GM19023 (cell line): ENCODE data around the gene TPCN1.

Experiments used
- ATAC-seq: cut with Tn5 transposase; IDR thresholded peaks from one replicate; pipeline ENCODE4 v1.9.1; 2021; ENCODE audit warnings: mild to moderate bottlenecking, moderate library complexity; ENCODE audit not compliant: unreplicated experiment

TPCN1 gene

DNA sequence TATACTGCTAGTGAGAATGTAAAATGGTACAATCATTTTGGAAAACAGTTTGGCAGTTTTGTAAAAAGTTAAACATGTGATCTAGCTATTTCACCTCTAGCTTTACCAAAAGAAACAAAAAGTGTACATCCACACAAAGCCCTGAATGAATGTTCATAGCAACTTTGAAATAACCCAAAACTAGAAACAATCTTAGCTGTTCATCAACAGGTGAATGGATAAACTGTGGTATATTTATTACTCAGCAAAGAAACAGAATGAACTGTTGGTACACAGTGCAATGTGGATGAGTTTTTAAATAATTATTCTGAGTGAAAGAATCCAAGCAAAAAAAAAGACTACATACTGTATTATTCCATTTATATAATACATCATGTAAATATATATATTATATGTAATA, 36.3 kb downstream of the TPCN1 start:
- ATAC-seq, result no peak

GRCh38 chr12:113260127-113260526, 38.9 kb downstream of the TPCN1 start:
- no peak for ATAC-seq

DNA sequence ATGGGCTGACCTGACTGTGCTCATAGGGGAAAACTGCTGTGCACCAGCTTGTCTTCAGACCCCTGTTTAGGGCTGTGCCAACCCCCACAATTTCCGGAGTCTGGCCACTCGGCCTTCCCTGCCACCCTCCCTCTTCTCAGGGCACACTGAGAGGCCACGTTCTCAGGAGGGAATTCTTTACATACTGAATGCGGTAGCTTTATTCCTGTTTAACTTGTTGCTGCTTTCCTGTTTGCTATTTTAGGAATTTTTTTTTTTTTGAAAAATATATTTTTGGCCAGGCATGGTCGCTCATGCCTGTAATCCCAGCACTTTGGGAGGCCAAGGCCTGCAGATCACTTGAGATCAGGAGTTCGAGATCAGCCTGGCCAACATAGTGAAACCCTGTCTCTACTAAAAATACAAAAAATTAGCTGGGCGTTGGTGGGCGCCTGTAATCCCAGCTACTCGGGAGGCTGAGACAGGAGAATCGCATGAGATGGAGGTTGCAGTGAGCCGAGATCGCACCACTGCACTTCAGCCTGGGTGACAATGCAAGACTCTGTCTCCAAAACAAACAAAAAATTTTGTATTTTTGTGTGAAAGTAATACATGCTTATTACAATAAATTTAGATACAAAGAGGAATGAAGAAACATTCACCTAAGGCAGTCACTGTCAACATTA, 39.5 kb downstream of the TPCN1 start:
- ATAC-seq, result no peak

- no peak for ATAC-seq
These were observed 40.7 kb downstream of the TPCN1 start for GRCh38 chr12:113261847-113262470.

DNA sequence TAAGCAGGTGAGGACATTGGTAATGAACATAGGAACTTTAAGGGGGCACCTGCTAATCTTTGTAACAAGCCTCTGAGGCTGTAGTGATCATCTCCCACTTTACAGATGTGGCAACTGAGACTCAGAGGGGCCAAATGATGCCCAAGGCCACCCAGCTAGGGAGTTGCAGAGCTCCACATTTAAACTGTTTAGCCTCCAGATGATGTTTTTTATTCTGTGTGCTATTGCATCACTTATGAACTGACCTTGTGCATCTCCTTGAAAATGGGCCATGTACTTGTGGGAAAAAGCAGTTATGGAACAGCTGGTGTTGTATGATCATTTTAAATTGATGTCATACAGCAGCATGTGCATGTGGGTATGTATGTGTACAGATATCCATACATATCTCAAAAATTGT, 41.4 kb downstream of the TPCN1 start:
- ATAC-seq, result no peak

GRCh38 chr12:113263431-113263963, 42.2 kb downstream of the TPCN1 start:
- no peak for ATAC-seq

DNA sequence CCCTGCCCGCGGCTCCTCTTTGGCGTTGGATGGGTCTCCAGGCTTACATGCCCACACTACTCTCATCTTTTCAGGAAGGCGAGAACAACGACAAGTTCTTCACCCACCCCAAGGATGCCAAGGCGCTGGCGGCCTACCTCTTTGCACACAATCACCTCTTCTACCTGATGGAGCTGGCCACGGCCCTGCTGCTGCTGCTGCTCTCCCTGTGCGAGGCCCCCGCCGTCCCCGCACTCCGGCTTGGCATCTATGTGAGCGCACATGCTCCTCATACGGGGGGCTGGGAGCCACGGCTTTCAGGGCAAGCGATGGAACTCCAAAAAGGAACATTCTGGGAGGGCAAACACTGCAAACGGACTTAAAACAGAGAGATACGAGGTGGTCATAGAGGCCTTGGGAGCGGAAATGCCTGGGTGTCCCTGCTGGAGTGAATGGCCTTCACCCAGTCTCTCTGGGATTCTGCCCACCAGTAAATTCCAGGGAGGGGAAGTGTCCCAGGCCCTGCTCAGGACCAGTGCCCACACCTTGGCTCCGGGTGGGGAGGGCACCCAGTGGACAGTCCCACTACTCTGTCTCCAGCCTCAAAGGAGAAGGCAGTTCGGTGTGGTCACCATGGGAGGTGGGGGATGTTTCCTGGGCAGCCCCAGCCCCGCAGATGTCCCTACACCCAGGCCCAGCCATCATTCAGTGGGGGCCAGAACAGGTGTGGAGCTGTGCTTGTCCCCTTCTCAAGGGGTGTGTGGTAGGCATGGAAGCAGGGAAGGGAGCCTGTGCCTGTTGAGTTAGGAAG, 45.0 kb downstream of the TPCN1 start:
- no peak for ATAC-seq

- ATAC-seq, result no peak
These were observed 46.4 kb downstream of the TPCN1 start for GRCh38 chr12:113267621-113268020.

- no peak for ATAC-seq
These were observed 46.9 kb downstream of the TPCN1 start for GRCh38 chr12:113268136-113268535.

GRCh38 chr12:113268621-113269020, 47.4 kb downstream of the TPCN1 start:
- ATAC-seq, result no peak

GRCh38 chr12:113269257-113269943, 48.1 kb downstream of the TPCN1 start:
- no peak for ATAC-seq

GRCh38 chr12:113270709-113271009, 49.4 kb downstream of the TPCN1 start:
- no peak for ATAC-seq

GRCh38 chr12:113271466-113271852, 50.2 kb downstream of the TPCN1 start:
- ATAC-seq, result no peak

DNA sequence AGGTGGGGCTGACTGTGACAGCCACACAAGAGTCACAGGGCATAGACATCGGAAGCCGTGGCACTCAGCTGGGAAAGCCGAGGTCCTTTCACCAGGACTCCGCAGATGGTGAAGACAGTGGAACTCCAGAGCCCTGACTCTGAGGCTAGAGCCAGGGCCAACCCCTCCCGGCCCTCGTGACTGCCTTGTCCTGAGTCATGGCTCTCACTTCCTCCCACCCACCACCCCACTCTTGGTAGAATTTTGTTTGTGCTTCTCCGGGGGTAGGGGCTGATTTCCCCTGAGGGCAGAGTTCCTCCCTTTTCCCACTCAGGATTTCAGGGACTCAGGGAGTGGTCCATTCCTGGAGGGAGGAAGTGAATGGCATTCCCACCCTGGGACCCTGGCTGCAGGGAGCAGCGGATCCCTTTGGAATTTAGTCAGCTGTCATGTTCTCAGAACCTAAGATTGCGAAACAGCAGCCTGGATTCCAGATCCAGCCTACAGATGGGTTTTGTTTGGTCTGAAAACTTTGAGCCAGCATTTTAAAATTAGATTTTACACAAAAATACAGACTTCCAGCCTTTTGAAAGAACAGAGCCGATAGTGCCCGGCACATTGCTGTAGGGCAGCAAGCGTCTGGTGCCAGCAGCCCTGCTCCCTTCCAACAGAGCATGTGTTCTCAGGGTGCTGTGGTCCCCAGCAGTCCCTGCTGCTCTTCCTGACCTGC, 50.7 kb downstream of the TPCN1 start:
- ATAC-seq, result no peak

DNA sequence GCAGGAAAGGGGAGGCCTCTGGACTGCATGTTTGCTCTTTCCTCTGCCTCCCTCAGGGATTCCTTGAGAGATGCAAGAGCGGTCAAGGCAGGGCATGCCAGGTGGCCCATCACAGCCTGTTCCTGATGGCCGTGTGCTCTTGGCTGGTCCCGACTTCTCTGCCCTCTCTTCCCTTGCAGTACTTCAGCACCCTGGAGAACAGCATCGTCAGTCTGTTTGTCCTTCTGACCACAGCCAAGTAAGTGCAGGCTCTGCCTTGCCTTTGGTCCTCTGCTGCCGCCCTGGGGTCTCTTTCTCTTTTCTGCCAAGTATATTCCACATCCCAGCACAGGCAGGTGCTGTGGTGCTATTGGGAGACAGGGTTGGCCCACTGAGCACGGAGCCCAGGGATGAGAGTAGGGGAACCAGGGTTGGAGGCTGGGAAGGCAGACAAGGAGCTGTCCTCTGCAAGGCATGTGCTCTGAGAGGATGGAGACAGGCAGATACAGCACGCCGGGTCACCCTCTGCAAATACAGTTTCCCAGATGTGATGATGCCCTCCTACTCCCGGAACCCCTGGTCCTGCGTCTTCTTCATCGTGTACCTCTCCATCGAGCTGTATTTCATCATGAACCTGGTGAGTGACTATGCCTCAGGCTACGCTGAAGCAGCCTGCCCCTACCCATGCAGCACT, 51.9 kb downstream of the TPCN1 start:
- no peak for ATAC-seq

- no peak for ATAC-seq
These were observed 53.6 kb downstream of the TPCN1 start for GRCh38 chr12:113274848-113275247.

GRCh38 chr12:113276306-113276705, 55.0 kb downstream of the TPCN1 start:
- ATAC-seq, result no peak

DNA sequence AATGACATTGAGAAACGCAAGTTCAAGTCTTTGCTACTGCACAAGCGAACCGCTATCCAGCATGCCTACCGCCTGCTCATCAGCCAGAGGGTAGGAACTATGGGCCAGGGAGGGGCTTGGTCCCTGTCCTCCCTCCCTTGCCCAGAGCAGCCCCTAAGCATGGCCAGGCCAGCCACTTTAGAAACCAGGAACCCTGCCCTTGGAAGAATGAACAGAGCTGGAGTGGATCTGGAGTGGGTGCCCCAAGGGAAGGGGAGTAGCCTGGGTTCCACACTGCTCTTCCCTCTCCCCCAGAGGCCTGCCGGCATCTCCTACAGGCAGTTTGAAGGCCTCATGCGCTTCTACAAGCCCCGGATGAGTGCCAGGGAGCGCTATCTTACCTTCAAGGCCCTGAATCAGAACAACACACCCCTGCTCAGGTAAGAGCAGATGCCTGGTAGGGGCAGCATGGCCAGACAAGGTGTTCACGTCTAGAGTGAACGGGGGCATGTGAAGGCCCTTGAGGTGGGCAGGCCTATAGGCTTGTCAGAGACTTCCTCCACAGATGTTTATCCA, 55.8 kb downstream of the TPCN1 start:
- ATAC-seq, result no peak

DNA sequence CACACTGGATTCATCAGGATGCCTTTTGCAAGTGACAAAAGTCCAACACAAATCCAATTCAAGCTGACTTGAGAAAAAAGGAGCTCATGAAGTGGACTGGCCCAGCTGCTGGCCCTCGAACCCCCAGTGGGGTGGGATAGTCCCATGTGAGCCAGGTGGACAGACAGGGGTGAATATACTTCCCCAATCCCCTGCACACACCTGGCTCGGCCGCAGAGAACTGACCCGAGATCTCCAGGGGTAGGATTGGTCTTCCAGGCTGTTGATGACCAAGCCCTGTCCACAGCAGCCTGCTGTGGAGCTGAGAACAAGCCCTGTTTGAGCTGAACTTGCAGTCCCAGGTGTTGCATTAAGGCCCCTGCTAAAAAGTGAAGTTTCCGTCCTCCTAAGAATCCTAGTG, 56.2 kb downstream of the TPCN1 start:
- no peak for ATAC-seq

DNA sequence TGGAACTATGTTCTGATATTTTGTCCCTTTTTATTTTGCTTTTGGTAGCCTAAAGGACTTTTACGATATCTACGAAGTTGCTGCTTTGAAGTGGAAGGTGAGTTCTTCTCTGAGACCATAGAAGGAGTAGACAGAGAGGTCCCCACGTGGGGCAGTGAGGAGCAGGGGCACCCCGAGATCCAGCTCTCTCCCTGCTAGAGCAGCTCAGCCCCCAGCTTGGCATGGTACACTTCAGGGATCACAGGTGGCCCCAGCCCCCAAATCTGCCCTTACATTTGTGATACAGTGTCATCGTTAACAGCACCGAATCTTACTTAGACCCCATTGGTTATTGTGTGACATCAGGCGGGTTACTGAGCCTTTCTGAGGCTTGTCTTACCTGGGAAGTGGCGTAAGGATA, 56.9 kb downstream of the TPCN1 start:
- ATAC-seq, result no peak
